ENCODE data around the gene METTL13.

- TF ChIP-seq EZH2 (IDR thresholded peaks at IDR 0.05; ENCODE audit: low read depth, low read length, severe bottlenecking): no peak
- no peak for TF ChIP-seq USF2 (IDR thresholded peaks at IDR 0.05; ENCODE audit: low read length)
- TF ChIP-seq CREB1 (IDR thresholded peaks at IDR 0.05): no peak
- no peak for TF ChIP-seq EP300 (IDR thresholded peaks at IDR 0.05; ENCODE audit: borderline replicate concordance in 1 of 2, low read depth in 2 of 2, low read length in 2 of 2)
- peak in 2 of 3 experiments; percentile 75 to 87; a peak in 3 of 4 replicates for TF ChIP-seq CTCF (IDR thresholded peaks at IDR 0.05; ENCODE audit: control extremely low read depth in 1 of 3, insufficient read depth in 1 of 3, low read depth in 1 of 3, low read length in 3 of 3)
- TF ChIP-seq RBBP5 (IDR thresholded peaks at IDR 0.05; ENCODE audit: borderline replicate concordance, low read depth, low read length): no peak
- no peak for TF ChIP-seq POLR2A (IDR thresholded peaks at IDR 0.05; ENCODE audit: control extremely low read depth in 1 of 2, low read depth in 2 of 2, low read length in 2 of 2)
- no peak for TF ChIP-seq POLR2AphosphoS5 (IDR thresholded peaks at IDR 0.05; ENCODE audit: low read depth, low read length)
- TF ChIP-seq MAFK (IDR thresholded peaks at IDR 0.05; ENCODE audit: low read depth, low read length): no peak
- TF ChIP-seq SP2 (IDR thresholded peaks at IDR 0.05; ENCODE audit: low read length): no peak
- no peak for TF ChIP-seq YY1 (IDR thresholded peaks at IDR 0.05; ENCODE audit: low read depth, low read length)
These were observed 20.0 kb downstream of the METTL13 start for GRCh38 chr1:171801487-171801891.
